HAP-1 (cell line): Measurements from ENCODE around the gene RNF41.

Experiments used
- DNase-seq, 2 experiments: peaks; one replicate each; pipeline ENCODE4 v3.0.0-alpha.2; 2016 to 2020; ENCODE audit warnings: low spot score in 2 of 2
- H3K27me3 ChIP-seq: fragments of 250-450 bp; sonication (Bioruptor Pico); 2 replicates; pipeline ENCODE4 v1.5.1; 2020; ENCODE audit warnings: low read depth, mild to moderate bottlenecking, moderate library complexity
- H3K36me3 ChIP-seq: fragments of 250-450 bp; sonication (Bioruptor Pico); replicated peaks from 2 replicates; pipeline ENCODE4 v1.5.1; 2020; ENCODE audit warnings: mild to moderate bottlenecking
- H3K4me1 ChIP-seq: fragments of 250-450 bp; sonication (Bioruptor Pico); 2 replicates; pipeline ENCODE4 v1.5.1; 2020; ENCODE audit warnings: mild to moderate bottlenecking
- H3K4me3 ChIP-seq: fragments of 250-450 bp; sonication (Bioruptor Pico); 2 replicates; pipeline ENCODE4 v1.5.1; 2020; ENCODE audit warnings: mild to moderate bottlenecking, moderate library complexity
- H3K9me3 ChIP-seq: fragments of 250-450 bp; sonication (Bioruptor Pico); 2 replicates; pipeline ENCODE4 v1.5.1; 2020; ENCODE audit warnings: mild to moderate bottlenecking, moderate library complexity
- in situ Hi-C: fragments of 300-500 bp; cut with MboI; formaldehyde crosslinking; loops from 3 replicates; pipeline ENCODE4 v1.14.3; 2020; ENCODE audit warnings: low sequenced_read_pairs, inconsistent platforms, mixed read lengths

The RNF41 gene

DNA sequence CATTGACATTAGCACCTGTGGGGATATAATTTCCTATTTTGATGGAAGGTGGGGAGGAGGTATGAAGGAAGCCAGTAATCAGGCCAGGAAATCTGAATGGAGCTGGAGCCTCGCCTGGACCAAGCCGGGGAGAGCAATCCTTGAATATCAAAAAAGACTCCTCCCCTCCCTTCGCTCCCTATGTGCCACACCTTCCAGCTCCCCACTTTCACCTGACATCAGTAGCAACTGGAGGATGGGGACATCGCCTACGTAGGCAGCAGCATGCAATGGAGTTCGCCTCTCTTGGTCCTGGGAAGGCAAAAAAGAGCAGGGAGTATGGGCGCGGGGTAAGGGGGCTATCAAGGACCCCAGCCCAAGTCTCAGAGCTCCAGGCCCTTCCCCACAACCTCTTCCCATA lies 35.3 kb upstream of the RNF41 start:
- Histone ChIP-seq H3K27me3 (no peaks in the 10 kb centered on the region), H3K4me3 (peak overlapping the region; percentile 75), H3K36me3 (peaks cover 50% of the 10 kb centered on the region), H3K9me3 (no peaks in the 10 kb centered on the region), H3K4me1 (peaks cover 13% of the 10 kb centered on the region)
- in situ Hi-C loops = no loop called here
- DNase-seq = no peak

DNA sequence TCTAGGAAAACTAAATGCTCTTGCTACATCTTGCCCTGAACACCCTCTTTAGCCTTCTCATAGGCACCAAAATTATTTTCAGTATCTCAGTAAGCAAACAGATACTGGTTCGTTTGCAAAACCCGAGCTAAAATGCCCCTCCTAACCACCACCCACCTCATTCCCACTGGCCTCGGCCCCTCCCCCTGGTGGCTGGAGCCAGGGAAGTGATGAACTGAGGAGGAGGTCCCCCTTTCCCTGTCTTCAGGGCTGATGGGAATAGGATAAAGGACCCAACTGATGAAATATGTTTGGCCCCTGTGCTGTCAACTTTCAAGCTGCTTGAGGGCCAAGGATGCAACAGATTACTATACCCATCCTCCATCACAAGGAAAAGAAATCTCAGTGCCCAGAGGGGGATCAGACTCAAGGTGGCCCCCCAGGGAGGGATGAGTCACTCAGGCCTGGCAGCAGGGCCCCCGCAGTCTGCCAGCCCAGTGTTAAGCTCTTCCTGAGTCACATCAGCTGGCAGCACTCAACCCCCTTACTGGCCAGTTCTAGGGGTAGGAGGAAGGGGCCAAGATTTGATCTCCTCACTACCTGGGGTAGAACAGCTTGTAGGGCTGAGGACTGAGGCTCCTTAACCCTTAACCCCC lies 34.7 kb upstream of the RNF41 start:
- Histone ChIP-seq H3K36me3 (peaks cover 54% of the 10 kb centered on the region), H3K4me1 (peaks cover 13% of the 10 kb centered on the region), H3K4me3 (peak overlapping the region; percentile 75), H3K9me3 (no peaks in the 10 kb centered on the region), H3K27me3 (no peaks in the 10 kb centered on the region)
- no peak for DNase-seq
- in situ Hi-C loops = no loop called here

DNA sequence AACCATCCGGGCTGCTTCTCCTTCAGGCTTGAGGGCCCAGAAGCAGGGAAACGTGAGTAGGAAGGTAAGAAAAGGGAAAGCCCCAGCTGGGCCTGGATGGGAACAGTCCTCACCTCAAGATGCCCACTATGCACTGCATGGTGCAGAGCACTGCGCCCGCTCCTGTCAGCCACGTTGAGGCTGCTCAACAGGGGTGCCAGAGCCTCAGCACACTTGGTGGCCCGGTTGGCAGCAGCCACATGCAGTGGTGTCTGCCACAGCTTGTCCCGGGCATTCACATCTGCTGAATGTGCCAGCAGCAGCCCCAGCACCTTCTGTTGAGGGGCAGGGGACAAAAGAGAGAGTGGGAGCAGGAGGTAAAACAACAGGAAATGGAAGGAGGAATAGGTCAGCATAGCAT lies 33.9 kb upstream of the RNF41 start:
- Histone ChIP-seq H3K4me3 (no peak overlapping the region), H3K4me1 (peaks cover 13% of the 10 kb centered on the region), H3K36me3 (peaks cover 62% of the 10 kb centered on the region), H3K27me3 (no peaks in the 10 kb centered on the region), H3K9me3 (no peaks in the 10 kb centered on the region)
- no peak for DNase-seq
- in situ Hi-C loops = no loop called here

DNA sequence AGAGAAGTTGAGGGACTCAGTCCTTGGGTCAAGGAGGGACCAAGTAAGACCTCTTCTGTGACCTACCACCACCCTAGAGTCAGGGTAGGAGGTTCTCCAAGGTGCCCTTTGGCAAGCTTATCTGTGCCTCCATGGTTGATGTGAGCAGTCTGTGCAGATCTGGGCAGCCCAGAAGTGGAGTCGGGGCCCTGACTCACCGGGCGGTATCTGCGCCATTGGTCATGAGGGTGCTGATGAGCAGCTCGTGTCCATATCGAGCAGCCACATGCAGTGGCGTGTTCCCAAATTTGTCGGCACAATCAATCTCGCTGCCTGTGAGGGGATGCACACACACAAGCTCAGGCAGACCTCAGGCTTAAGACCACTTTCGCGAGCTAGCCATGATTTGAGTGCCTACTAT lies 31.4 kb upstream of the RNF41 start:
- H3K4me1 ChIP-seq = peaks cover 7% of the 10 kb centered on the region
- no peak for DNase-seq
- no peak overlapping the region for H3K4me3 ChIP-seq
- no peaks in the 10 kb centered on the region for H3K9me3 ChIP-seq
- no peaks in the 10 kb centered on the region for H3K27me3 ChIP-seq
- H3K36me3 ChIP-seq = peaks cover 78% of the 10 kb centered on the region
- in situ Hi-C loops = no loop called here

DNA sequence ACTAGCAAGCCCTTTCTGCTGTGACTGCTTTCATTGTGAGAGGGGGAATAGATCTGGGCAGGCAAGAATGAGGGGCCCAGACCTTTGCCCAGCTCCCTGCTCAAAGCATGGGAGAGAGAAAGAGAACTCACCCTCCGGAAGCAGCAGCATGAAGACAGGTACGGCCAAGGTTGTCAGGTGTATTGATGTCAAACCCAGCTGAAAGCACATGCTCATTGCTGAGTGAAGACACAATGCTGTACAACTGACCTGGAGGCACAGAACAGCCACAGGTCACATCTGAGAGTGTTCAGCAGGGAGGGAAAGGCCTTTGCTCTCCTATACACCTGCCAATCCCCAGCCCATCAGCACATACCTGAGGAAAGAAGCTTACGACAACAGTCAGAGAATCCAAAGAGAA lies 30.9 kb upstream of the RNF41 start:
- in situ Hi-C loops = no loop called here
- no peak for DNase-seq
- H3K4me3 ChIP-seq = no peak overlapping the region
- H3K9me3 ChIP-seq = no peaks in the 10 kb centered on the region
- peaks cover 83% of the 10 kb centered on the region for H3K36me3 ChIP-seq
- peaks cover 7% of the 10 kb centered on the region for H3K4me1 ChIP-seq
- H3K27me3 ChIP-seq = no peaks in the 10 kb centered on the region

DNA sequence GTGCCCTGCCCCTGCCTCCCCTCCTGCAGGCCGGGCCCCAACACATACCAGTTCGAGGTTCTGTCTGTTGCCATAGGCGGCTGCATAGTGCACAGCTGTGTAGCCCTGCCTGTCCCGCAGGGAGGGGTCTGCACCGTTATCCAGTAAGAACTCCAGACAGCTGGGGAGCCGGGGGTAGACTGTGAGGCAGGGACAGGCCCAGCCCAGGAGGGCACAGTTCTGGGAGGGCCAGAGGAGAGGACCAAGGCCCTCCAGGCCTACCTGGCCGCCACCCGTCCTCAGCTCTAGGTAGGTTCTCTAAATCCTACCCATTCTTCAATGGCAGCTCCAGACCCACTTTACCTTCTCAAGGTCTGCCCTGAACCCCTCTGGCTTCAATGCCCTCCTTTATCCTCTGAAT lies 27.0 kb upstream of the RNF41 start:
- Histone ChIP-seq H3K9me3 (no peaks in the 10 kb centered on the region), H3K27me3 (no peaks in the 10 kb centered on the region), H3K36me3 (peaks cover 82% of the 10 kb centered on the region), H3K4me1 (no peaks in the 10 kb centered on the region), H3K4me3 (no peak overlapping the region)
- no peak for DNase-seq
- in situ Hi-C loops = no loop called here

DNA sequence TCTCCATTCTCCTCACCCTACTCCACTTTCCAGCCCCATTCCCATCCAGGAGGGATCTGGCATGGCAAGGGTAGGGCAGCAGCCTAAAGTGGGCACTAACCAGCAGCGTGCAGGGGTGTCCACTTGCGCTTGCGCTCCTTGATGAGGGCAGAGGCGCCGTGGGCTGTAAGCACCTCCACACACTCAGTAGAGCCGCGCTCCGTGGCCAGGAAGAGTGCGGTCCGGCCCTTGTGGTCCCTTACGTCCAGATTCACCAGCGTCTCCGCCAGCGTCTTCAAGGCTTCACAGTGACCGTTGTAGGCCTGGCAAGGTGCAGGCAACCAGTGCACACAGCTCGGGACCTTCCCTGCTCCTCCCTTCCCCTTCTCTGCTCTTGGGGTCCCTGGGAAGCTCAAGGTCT lies 26.2 kb upstream of the RNF41 start:
- DNase-seq = no peak
- H3K4me3 ChIP-seq = no peak overlapping the region
- H3K9me3 ChIP-seq = no peaks in the 10 kb centered on the region
- H3K36me3 ChIP-seq = peaks cover 82% of the 10 kb centered on the region
- H3K27me3 ChIP-seq = no peaks in the 10 kb centered on the region
- H3K4me1 ChIP-seq = no peaks in the 10 kb centered on the region
- in situ Hi-C loops = no loop called here

DNA sequence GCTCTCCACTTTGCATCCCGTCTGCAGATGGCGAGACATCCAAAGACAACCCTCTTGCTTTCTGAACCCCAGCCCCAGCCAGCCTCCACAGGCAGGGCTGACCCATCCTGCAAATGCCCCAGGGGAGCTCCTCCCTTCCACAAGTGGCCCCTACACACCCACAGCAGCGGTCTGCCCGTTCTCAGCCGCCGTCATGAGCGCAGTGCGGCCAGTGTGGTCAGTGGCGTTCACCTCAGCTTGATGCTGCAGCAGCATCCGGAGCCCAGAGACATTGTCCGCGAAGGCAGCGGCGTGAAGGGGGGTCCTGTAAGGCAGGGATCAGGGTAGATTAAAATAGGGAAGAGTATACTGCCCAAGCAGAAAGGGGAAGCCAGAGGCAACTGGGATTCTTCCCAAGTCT lies 22.8 kb upstream of the RNF41 start:
- H3K9me3 ChIP-seq = no peaks in the 10 kb centered on the region
- H3K27me3 ChIP-seq = no peaks in the 10 kb centered on the region
- DNase-seq = no peak
- no peaks in the 10 kb centered on the region for H3K4me1 ChIP-seq
- H3K4me3 ChIP-seq = no peak overlapping the region
- peaks cover 86% of the 10 kb centered on the region for H3K36me3 ChIP-seq
- in situ Hi-C loops = no loop called here

DNA sequence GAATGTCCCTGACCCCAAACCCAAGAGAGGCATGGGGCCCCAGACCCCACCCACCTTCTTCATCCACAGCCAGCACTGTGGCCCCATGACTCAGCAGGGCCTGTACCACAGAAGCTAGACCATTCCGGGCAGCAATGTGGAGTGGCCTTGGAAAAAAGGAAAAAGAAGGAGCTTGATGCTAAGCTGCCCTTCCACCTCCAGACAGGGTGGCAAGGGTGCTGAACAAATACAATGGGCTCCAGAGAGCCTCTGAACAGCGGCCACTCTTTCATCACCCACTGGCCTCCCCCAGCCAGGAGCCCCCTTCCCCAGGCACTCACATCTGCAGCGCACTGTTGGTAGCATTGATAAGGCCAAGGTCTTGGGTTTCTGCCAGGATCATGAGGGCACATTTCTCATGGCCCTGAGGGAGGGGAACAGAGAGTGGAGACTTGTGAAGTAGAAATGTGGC lies 22.0 kb upstream of the RNF41 start:
- no peak for DNase-seq
- peaks cover 86% of the 10 kb centered on the region for H3K36me3 ChIP-seq

DNA sequence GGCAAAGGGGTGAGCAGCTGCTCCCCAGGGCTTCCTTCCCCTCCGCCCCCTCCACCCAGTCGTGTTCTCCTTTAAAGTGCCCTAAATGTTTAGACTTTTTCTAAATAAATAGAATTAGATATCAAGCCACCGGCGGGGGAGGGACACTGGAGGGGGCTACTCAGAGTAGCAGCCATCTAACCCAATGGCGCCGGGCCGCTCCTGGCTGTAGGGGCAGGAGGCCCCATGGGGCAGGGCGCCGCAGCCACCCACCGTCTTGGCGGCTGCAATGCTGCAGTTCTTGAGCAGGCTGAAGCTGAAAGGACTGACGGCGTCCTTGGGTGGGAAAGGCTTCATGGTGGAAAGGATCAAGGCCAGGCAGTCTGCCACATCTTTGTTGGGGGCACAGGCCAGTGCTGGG lies 21.3 kb upstream of the RNF41 start:
- Histone ChIP-seq H3K9me3 (no peaks in the 10 kb centered on the region), H3K4me3 (no peak overlapping the region), H3K36me3 (peaks cover 79% of the 10 kb centered on the region), H3K4me1 (no peaks in the 10 kb centered on the region), H3K27me3 (no peaks in the 10 kb centered on the region)
- no peak for DNase-seq
- in situ Hi-C loops = no loop called here

More for the DNA sequence above, 22.0 kb upstream of the RNF41 start:
- H3K27me3 ChIP-seq = no peaks in the 10 kb centered on the region
- no peak overlapping the region for H3K4me3 ChIP-seq
- H3K9me3 ChIP-seq = no peaks in the 10 kb centered on the region
- in situ Hi-C loops = no loop called here
- no peaks in the 10 kb centered on the region for H3K4me1 ChIP-seq

DNA sequence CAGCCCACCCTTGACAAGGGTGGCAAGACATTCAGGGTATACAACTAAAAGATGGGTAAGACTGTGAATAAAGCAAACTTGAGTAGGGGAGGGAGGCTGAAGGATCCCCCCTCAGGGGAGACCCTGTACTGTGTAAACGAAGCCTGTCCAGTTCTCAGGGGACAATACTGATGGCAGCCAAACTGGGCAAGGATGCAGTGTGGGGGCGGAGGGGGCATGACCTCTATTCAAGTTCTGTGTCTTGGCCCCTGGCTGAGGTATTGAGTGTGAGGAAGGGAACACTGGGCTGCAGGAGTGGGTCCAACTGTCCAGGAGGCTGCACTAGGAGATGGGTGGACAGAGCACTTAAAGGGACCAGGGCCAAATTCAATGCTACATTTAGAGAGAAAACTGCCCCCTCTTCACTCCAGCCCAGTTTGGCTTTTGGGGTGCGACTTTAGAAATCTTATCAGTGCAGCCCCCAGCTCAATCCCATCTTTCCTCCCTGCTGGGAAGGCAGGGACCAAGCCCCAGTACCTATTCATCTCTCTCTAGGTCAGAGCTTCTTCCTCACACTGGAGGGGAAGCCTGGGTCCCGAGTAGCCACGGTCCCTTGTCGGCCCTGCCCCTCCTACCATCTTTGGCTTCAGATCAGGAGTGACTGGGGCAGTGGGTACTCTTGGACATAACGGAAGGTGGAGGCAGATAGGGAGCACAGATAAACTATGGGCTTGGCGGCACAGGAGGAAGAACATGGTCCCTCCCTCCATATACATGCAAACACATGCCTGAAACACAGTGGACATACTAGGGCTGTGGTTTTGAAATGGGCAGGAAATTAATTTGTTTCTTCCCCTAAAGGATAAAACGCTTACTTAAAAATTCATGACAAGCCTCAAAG lies 19.9 kb upstream of the RNF41 start:
- no peaks in the 10 kb centered on the region for H3K4me1 ChIP-seq
- no peak overlapping the region for H3K4me3 ChIP-seq
- in situ Hi-C loops = no loop called here
- H3K27me3 ChIP-seq = no peaks in the 10 kb centered on the region
- no peak for DNase-seq
- peaks cover 69% of the 10 kb centered on the region for H3K36me3 ChIP-seq
- H3K9me3 ChIP-seq = no peaks in the 10 kb centered on the region

DNA sequence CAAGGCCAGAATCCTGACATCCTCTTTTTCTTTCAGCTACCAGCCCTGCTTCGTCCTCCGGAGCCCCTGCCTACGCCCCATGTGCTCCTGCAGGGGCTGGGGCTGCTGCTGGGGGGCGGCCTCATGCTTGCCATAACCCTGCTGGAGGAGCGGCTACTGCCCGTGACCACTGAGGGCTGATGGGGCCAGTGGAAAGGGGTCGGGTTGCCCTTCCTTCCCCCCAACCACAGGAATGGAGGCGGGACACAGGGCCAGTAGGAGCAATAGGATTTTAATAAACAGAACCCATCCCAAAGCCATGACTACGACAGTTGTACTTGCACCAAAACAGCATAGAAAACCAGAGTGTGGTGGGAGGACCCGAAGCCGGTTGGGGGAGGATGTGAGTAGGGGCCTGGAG lies 15.8 kb upstream of the RNF41 start:
- in situ Hi-C loops = no loop called here
- peaks cover 31% of the 10 kb centered on the region for H3K36me3 ChIP-seq
- no peak for DNase-seq

DNA sequence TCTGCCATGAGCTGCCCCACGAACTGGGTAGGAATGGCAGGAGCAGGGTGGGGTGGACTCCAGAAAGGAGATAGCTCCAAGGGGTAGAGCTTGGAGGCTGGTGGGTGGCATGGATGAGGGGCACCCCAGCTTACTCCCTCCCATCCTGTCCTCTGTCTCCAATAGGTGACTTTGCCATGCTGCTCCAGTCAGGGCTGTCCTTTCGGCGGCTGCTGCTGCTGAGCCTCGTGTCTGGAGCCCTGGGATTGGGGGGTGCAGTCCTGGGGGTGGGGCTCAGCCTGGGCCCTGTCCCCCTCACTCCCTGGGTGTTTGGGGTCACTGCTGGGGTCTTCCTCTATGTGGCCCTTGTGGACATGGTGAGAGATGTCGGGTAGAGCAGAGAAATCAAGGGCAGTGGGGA lies 15.3 kb upstream of the RNF41 start:
- H3K27me3 ChIP-seq = no peaks in the 10 kb centered on the region
- H3K9me3 ChIP-seq = no peaks in the 10 kb centered on the region
- DNase-seq = no peak
- no peak overlapping the region for H3K4me3 ChIP-seq
- in situ Hi-C loops = no loop called here
- H3K36me3 ChIP-seq = peaks cover 27% of the 10 kb centered on the region
- H3K4me1 ChIP-seq = no peaks in the 10 kb centered on the region

More for the DNA sequence above, 15.8 kb upstream of the RNF41 start:
- H3K27me3 ChIP-seq = no peaks in the 10 kb centered on the region
- H3K9me3 ChIP-seq = no peaks in the 10 kb centered on the region
- no peak overlapping the region for H3K4me3 ChIP-seq
- no peaks in the 10 kb centered on the region for H3K4me1 ChIP-seq

DNA sequence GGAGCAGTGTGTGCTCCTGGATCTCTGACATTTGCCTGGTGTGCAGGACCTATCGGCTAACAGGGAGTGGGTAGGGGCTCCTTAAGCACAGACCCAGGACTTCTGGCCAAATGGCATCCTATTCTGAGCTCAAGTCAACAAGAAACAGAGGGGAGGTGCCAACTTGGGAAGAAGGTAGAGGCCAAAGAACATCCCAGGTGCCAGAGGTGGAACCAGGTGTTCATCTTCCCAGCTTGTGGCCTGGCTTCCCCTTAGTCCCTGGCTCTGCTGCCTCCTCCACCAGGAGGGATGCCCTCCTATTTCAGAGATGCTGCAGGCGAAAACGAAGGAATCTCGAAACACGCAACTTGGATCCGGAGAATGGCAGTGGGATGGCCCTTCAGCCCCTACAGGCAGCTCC lies 14.4 kb upstream of the RNF41 start:
- Histone ChIP-seq H3K36me3 (peaks cover 18% of the 10 kb centered on the region), H3K4me3 (no peak overlapping the region), H3K27me3 (no peaks in the 10 kb centered on the region), H3K4me1 (no peaks in the 10 kb centered on the region), H3K9me3 (no peaks in the 10 kb centered on the region)
- DNase-seq = no peak
- in situ Hi-C loops = no loop called here
